Memory B cell (primary cell): ENCODE measurements around the gene DBH.

Experiments
- ATAC-seq: fragments of 150-1000 bp; cut with Tn5 transposase; 2 replicates; pipeline ENCODE4 v1.10.0; 2021; ENCODE audit warnings: low read depth, mild to moderate bottlenecking, moderate library complexity
- DNase-seq, 2 donors: peaks; one replicate each; pipeline ENCODE4 v3.0.0; 2022; ENCODE audit warnings: low spot score in 2 of 2
- H3K27ac Mint-ChIP-seq: one replicate; pipeline ENCODE4 v1.8.0; 2022; ENCODE audit warnings: mild to moderate bottlenecking, moderate library complexity, mixed read lengths
- H3K27me3 Mint-ChIP-seq: one replicate; pipeline ENCODE4 v1.8.0; 2022; ENCODE audit warnings: mixed read lengths
- H3K36me3 Mint-ChIP-seq: one replicate; pipeline ENCODE4 v1.8.0; 2022; ENCODE audit warnings: mild to moderate bottlenecking, mixed read lengths
- H3K4me1 Mint-ChIP-seq: one replicate; pipeline ENCODE4 v1.8.0; 2022; ENCODE audit warnings: mixed read lengths
- H3K4me3 Mint-ChIP-seq: one replicate; pipeline ENCODE4 v1.8.0; 2022; ENCODE audit warnings: mild to moderate bottlenecking, moderate library complexity, mixed read lengths
- H3K9me3 Mint-ChIP-seq: one replicate; pipeline ENCODE4 v1.8.0; 2022; ENCODE audit warnings: mixed read lengths

Gene DBH

DNA sequence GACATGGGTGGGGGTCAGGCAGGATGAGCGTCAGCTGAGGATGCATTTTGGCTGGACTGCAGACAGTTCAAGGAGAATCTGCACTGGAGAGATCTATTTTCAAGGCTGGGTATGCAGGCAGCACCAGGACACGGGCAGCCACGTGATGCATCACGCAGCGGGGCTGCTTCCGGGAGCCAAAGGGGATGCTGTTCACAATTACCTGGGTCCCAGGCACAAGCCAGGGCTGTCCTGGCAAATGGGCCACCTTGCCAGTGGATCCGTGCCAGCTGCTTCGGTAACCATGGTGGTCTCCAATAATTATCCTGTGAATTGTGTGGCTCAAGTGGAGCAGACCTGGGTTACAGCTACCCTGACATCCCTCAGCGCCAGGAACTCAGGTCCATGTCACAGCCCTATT is 17.5 kb downstream of the DBH start:
- no peaks in the 10 kb centered on the region for H3K36me3 Mint-ChIP-seq
- no peak overlapping the region for H3K4me3 Mint-ChIP-seq
- ATAC-seq: no peak
- DNase-seq: no peak
- H3K27me3 Mint-ChIP-seq: peaks cover 31% of the 10 kb centered on the region
- H3K27ac Mint-ChIP-seq: no peak overlapping the region
- H3K9me3 Mint-ChIP-seq: no peaks in the 10 kb centered on the region
- H3K4me1 Mint-ChIP-seq: no peaks in the 10 kb centered on the region

GRCh38 chr9:133654736-133655657 is 18.8 kb downstream of the DBH start:
- Mint-ChIP-seq H3K36me3 (no peaks in the 10 kb centered on the region), H3K4me3 (no peak overlapping the region), H3K9me3 (no peaks in the 10 kb centered on the region), H3K4me1 (no peaks in the 10 kb centered on the region), H3K27me3 (peaks cover 29% of the 10 kb centered on the region), H3K27ac (no peak overlapping the region)
- ATAC-seq (no peak), DNase-seq (no peak)

GRCh38 chr9:133655701-133656100 is 19.5 kb downstream of the DBH start:
- peaks cover 32% of the 10 kb centered on the region for H3K27me3 Mint-ChIP-seq
- no peak overlapping the region for H3K4me3 Mint-ChIP-seq
- no peaks in the 10 kb centered on the region for H3K4me1 Mint-ChIP-seq
- no peak for ATAC-seq
- no peaks in the 10 kb centered on the region for H3K9me3 Mint-ChIP-seq
- no peaks in the 10 kb centered on the region for H3K36me3 Mint-ChIP-seq
- no peak for DNase-seq
- H3K27ac Mint-ChIP-seq: no peak overlapping the region

GRCh38 chr9:133656211-133657119 is 20.3 kb downstream of the DBH start:
- H3K27ac Mint-ChIP-seq: no peak overlapping the region
- peaks cover 32% of the 10 kb centered on the region for H3K27me3 Mint-ChIP-seq
- no peak for DNase-seq
- no peaks in the 10 kb centered on the region for H3K36me3 Mint-ChIP-seq
- ATAC-seq: no peak
- no peaks in the 10 kb centered on the region for H3K9me3 Mint-ChIP-seq
- H3K4me3 Mint-ChIP-seq: no peak overlapping the region
- H3K4me1 Mint-ChIP-seq: no peaks in the 10 kb centered on the region

- no peak overlapping the region for H3K4me3 Mint-ChIP-seq
- no peak for DNase-seq
- ATAC-seq: no peak
- peaks cover 29% of the 10 kb centered on the region for H3K27me3 Mint-ChIP-seq
- H3K27ac Mint-ChIP-seq: no peak overlapping the region
- H3K9me3 Mint-ChIP-seq: no peaks in the 10 kb centered on the region
- no peaks in the 10 kb centered on the region for H3K4me1 Mint-ChIP-seq
- no peaks in the 10 kb centered on the region for H3K36me3 Mint-ChIP-seq
Observed at GRCh38 chr9:133657120-133657661, 21.0 kb downstream of the DBH start.

- Mint-ChIP-seq H3K4me3 (no peak overlapping the region), H3K27ac (no peak overlapping the region), H3K4me1 (no peaks in the 10 kb centered on the region), H3K9me3 (no peaks in the 10 kb centered on the region), H3K36me3 (no peaks in the 10 kb centered on the region), H3K27me3 (peaks cover 25% of the 10 kb centered on the region)
- DNase-seq: no peak
- ATAC-seq: no peak
Observed at GRCh38 chr9:133658442-133659431, 22.6 kb downstream of the DBH start.

DNA sequence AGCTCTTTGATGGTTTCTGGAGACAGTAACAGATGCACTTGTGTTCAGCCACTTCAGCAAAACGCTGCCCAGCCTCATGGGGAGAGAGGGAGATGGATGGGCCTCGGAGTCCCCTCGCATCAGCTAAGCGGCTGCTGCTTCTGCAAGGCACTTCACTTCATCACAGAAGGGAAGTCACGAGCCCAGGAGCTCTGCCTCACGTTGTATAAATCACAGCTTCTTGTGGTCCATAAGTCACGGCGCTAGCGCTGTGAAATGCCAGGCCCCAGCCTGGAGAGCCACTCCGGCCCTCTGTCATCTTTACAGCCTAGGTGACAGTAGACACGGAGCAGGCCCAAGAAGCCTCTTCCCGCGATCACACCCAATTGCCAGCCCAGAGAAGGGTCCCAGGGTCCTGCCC is 23.4 kb downstream of the DBH start:
- peaks cover 23% of the 10 kb centered on the region for H3K27me3 Mint-ChIP-seq
- H3K9me3 Mint-ChIP-seq: no peaks in the 10 kb centered on the region
- H3K4me1 Mint-ChIP-seq: no peaks in the 10 kb centered on the region
- no peaks in the 10 kb centered on the region for H3K36me3 Mint-ChIP-seq
- no peak overlapping the region for H3K4me3 Mint-ChIP-seq
- H3K27ac Mint-ChIP-seq: no peak overlapping the region
- DNase-seq (no peak), ATAC-seq (no peak)

DNA sequence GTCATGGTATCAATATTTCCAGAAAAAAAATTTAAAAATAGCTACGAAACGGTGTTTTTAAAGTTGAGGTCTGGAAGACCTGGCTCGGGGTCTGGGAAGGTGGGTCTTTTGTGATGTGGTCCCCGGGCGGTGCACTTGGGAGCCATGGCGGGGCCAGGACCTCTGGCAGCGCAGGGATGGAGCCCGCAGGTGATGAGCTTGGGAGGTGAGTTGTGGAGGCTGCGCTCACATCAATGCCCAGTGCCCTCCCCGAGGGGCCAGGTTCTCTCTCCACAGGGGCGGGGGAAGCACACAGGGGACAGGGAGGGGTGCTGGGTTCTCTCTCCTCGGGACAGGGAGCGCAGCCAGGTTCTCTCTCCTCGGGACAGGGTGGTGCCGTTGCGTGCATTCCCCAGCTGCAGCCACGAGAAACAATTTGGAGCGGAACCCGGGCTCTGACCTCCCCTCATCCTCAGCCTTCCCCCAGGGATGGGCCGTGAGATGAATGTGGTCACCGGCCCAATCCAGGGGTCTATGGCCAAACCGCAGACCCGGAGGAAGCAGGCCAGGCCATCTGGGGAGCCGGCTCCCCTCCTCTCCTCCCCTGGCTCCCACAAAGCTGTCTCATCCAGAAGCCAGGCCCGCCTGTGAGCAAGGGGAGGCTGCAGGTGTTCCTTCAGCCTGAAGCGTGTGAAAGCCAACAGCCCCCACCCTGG is 25.8 kb downstream of the DBH start:
- Mint-ChIP-seq H3K9me3 (no peaks in the 10 kb centered on the region), H3K27ac (no peak overlapping the region), H3K4me1 (no peaks in the 10 kb centered on the region)

GRCh38 chr9:133664173-133665050 is 28.2 kb downstream of the DBH start:
- Mint-ChIP-seq H3K27ac (no peak overlapping the region), H3K4me1 (no peaks in the 10 kb centered on the region), H3K4me3 (no peak overlapping the region), H3K27me3 (peaks cover 14% of the 10 kb centered on the region), H3K36me3 (no peaks in the 10 kb centered on the region), H3K9me3 (no peaks in the 10 kb centered on the region)
- ATAC-seq: no peak
- DNase-seq: no peak

More for the DNA sequence above, 25.8 kb downstream of the DBH start:
- no peak overlapping the region for H3K4me3 Mint-ChIP-seq
- H3K27me3 Mint-ChIP-seq: peaks cover 24% of the 10 kb centered on the region
- ATAC-seq (no peak), DNase-seq (no peak)
- no peaks in the 10 kb centered on the region for H3K36me3 Mint-ChIP-seq

- no peaks in the 10 kb centered on the region for H3K4me1 Mint-ChIP-seq
- H3K4me3 Mint-ChIP-seq: no peak overlapping the region
- peaks cover 12% of the 10 kb centered on the region for H3K27me3 Mint-ChIP-seq
- H3K9me3 Mint-ChIP-seq: no peaks in the 10 kb centered on the region
- no peak overlapping the region for H3K27ac Mint-ChIP-seq
- no peaks in the 10 kb centered on the region for H3K36me3 Mint-ChIP-seq
- no peak for ATAC-seq
- DNase-seq: no peak
Observed at GRCh38 chr9:133665096-133665495, 28.9 kb downstream of the DBH start.

DNA sequence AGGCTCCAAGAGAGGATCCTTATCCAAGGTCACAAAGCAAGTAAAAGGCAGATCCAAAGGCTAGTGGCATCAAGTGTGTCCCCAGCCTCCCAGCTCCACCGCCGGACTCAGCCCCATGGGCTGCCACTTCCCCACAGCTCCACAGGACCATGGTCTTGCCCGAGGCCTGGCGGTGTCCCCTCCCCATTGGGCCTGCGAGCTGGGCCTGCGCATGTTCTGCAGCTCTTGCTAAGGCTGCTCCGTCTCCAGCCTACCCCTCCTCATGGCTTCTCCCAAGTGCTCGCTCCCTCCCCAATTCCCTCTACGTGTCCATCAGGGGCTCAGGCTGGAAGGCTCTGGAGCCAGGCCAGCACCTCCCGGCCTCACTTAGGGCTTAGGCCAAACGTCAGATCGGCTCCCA is 29.4 kb downstream of the DBH start:
- Mint-ChIP-seq H3K9me3 (no peaks in the 10 kb centered on the region), H3K27ac (no peak overlapping the region), H3K4me3 (no peak overlapping the region), H3K36me3 (no peaks in the 10 kb centered on the region), H3K27me3 (peaks cover 10% of the 10 kb centered on the region), H3K4me1 (no peaks in the 10 kb centered on the region)
- no peak for ATAC-seq
- no peak for DNase-seq

GRCh38 chr9:133666387-133666786 is 30.2 kb downstream of the DBH start:
- Mint-ChIP-seq H3K9me3 (no peaks in the 10 kb centered on the region), H3K4me1 (no peaks in the 10 kb centered on the region), H3K36me3 (no peaks in the 10 kb centered on the region), H3K27me3 (peaks cover 12% of the 10 kb centered on the region), H3K27ac (no peak overlapping the region), H3K4me3 (no peak overlapping the region)
- ATAC-seq (no peak), DNase-seq (no peak)
